NCI-H510A treated with DMSO at 0.1 percent for 48 hours (cell line): ENCODE results near the gene MOSPD3.

Source experiments
- DNase-seq: peaks from one replicate; lab custom pipeline; 2025; lab: John Stamatoyannopoulos, UW

Gene MOSPD3

DNA sequence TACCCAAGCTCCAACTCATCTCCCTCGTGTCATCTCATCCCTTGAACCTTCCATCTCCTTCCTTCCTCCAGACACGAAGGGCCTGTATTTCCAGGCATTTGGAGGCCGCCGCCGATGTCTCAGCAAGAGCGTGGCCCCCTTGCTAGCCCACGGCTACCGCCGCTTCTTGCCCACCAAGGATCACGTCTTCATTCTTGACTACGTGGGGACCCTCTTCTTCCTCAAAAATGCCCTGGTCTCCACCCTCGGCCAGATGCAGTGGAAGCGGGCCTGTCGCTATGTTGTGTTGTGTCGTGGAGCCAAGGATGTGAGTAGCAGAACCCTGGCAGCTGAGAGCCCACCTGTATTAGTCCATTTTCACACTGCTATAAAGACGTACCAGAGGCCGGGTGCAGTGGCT lies 20.7 kb upstream of the MOSPD3 start:
- DNase-seq, result no peak

DNA sequence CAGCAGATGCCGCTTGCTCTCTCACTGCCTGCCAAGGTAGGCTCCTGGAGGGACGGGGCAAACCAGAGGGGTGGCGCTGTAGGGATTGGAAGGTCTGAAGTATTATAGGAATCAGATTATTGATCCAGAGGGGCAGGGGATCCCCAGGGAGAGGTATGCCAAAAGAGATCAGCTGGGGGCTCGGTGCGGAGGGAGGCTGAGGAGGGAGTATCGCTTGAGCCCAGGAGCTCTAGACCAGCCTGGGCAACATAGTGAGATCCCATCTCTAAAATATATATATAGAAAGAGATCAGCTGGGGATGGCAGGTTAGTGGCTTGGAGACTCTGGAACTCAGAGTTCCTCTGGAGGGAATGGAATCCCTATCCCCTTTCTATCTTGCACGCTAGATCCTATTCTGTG lies 17.2 kb upstream of the MOSPD3 start:
- DNase-seq, result no peak

- DNase-seq, result no peak
These were observed 13.9 kb upstream of the MOSPD3 start for GRCh38 chr7:100598425-100598824.

GRCh38 chr7:100599911-100600729 lies 12.2 kb upstream of the MOSPD3 start:
- no peak for DNase-seq

GRCh38 chr7:100600730-100601038 lies 11.7 kb upstream of the MOSPD3 start:
- DNase-seq, result no peak

DNA sequence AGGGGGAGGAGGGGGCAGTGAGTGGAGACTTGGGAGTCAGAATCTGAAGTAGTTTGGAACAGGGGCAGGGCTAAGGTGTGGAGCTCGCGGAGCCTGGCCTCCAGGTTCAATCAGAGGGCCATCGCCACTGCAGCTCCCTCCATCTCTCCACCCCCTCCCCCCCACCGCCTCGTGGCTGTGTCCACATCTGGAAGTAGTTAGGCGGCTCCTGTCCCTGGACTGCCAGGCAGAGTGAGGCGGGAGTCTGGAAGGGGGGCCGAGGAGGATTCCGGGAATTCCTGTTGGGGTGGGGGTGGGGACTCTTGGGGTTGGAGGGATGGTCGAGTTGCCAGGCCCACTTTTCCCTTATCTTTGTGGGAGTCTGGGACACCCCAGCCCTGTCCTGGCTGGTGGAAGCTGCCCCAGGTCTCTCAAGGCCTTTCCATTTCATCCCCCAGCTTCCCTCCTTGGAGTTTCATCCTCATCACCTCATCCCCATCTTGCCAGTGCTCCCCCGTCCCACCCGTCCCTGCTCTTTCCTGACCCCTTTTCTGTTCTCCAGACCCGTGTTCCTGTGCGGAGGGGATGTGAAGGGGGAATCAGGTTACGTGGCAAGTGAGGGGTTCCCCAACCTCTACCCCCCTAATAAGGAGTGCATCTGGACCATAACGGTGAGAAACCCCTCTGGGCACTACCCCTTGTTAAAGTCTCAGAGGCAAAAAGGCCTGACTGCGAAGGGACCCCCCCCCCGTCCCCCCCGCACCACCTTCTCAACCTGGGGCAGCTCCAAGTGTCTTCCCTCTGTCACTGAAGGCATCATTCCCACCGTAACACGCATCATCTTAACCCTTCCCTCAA lies 9.2 kb upstream of the MOSPD3 start:
- DNase-seq, result no peak

DNA sequence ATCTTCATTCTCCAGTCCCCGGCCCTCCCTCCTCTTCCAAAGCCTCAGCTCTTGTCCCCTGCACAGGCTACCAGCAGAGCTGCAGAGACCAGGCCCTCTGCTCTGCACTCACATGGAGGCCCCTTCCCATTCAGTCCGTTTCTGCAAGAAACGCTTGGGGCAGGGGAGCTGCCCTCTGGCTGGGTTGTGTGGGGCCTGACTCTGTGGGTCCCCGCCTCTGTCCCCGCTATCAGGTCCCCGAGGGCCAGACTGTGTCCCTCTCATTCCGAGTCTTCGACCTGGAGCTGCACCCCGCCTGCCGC lies 8.7 kb upstream of the MOSPD3 start:
- DNase-seq, result no peak

GRCh38 chr7:100604028-100604975 lies 8.0 kb upstream of the MOSPD3 start:
- peak; percentile 28 for DNase-seq

DNA sequence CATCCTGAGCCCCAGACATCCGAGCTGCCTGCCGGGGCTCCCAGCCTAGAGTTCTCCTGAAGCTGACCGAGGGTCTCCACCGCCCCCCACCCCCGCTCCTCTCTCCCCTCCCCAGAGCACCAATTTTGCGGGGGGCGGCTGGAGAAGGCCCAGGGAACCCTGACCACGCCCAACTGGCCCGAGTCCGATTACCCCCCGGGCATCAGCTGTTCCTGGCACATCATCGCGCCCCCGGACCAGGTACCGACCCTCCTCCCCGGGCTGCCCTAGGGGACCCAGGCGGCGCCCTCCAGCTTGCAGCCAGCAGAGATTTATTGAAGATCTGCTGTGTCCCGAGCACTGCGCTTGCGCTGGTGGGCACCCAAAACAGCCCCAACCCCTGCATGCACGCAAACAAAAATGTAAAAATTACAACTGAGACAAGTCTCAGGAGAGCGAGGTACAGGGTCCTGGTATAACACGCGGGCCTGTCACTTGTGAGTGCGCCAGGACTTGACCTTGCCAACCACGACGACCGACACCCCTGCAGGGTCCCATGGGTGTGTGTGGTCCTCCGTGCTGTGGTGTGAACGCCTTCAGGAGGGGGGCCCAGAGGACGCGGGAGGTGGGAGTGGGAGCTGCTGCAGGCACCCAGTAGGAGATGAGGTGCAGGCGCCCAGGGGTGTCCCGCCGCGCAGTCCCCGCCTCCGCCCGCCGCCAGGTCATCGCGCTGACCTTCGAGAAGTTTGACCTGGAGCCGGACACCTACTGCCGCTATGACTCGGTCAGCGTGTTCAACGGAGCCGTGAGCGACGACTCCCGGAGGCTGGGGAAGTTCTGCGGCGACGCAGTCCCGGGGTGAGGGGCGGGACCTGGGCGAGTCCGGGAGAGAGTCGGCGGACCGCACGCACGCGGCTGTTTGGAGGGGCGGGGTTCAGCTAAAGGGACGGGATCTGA lies 7.1 kb upstream of the MOSPD3 start:
- DNase-seq, result no peak

DNA sequence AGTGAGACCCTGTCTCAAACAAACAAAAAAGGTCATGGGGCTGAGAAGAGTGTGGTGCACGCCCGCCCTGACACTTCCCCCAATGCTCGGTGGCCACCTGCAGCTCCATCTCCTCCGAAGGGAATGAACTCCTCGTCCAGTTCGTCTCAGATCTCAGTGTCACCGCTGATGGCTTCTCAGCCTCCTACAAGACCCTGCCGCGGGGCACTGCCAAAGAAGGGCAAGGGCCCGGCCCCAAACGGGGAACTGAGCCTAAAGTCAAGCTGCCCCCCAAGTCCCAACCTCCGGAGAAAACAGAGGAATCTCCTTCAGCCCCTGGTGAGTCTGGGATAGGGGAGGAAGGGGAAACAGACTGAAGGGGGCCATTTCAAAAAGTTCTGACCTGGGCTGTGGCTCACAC lies 6.0 kb upstream of the MOSPD3 start:
- no peak for DNase-seq

- no peak for DNase-seq
These were observed 5.2 kb upstream of the MOSPD3 start for GRCh38 chr7:100607111-100607510.

GRCh38 chr7:100609958-100610357 lies 2.4 kb upstream of the MOSPD3 start:
- no peak for DNase-seq

GRCh38 chr7:100612730-100613390 lies 520 bp downstream of the MOSPD3 start:
- no peak for DNase-seq

DNA sequence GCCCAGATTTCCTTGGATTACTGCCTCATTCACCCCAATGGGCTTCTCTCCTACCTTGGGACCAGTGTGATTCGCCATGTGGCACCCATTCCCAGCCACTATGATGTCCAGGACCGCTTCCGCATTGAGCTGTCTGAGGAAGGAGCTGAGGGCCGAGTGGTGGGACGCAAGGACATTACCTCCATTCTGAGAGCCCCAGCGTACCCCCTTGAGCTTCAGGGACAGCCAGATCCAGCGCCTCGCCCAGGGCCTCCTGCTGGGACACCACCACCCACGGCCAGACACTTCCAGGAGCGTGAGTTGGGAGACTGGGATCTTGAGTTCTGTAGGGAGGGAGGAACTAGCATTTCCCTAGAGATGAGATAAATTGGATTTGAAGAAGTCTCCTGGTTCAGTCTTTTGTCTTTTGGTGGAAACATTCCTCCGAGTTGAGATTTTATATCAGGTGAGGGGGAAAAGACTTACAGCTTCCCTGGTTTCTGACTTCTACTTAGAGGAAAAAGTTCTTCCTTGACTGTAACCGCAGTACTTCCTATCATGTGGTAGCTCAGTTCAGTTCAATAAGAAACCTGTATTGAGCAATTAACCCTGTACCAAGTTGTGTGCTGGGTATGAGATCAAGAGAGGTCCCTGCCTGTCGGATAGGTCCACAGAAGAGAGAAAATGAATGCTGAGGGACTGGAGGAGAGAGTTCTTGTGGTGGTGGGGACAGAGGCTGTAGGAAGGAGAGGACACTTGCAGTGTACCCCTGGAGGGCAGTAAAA lies 1.3 kb downstream of the MOSPD3 start:
- DNase-seq, result no peak

GRCh38 chr7:100614308-100614861 lies 2.0 kb downstream of the MOSPD3 start:
- DNase-seq, result no peak

DNA sequence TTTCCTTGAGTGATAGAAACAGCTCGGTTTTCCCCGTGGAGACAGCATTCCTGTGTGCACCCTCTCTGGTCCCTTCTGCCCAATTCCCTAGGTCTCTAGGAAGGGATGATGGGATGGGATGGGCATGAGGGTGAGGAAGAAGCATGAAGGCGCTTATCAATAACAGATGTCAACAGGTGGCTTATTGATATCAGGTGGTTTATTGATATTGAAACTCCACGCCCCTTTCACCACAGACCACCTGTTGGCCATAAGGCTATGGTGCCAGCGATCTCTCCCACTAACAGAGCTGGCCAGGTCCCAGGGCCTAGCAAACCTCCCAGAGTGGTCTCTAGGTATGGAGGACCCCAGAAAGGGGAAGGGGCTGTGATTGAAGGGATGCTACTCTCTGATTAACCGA lies 7.9 kb downstream of the MOSPD3 start:
- DNase-seq, result no peak

DNA sequence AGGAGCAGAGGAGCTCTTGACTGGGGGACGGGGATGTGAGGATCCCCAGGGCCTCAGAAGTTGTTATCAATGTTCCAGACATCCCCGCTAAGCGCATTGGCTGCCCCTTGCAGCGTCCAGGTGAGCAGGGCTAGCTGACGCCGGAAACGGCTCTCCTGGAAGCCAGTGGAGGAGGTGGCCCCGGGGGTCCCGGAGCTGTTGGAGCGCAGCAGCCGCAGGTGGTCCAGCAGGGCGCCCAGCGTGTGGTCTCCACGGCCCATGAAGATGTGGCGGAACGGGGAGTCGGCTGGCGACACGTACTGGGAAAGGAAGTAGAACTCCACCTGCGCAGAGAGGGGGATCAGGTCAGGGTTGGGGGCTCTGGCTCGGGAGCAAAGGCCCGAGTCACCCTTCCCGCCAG lies 8.5 kb downstream of the MOSPD3 start:
- DNase-seq, result no peak

GRCh38 chr7:100621554-100621953 lies 9.2 kb downstream of the MOSPD3 start:
- no peak for DNase-seq

DNA sequence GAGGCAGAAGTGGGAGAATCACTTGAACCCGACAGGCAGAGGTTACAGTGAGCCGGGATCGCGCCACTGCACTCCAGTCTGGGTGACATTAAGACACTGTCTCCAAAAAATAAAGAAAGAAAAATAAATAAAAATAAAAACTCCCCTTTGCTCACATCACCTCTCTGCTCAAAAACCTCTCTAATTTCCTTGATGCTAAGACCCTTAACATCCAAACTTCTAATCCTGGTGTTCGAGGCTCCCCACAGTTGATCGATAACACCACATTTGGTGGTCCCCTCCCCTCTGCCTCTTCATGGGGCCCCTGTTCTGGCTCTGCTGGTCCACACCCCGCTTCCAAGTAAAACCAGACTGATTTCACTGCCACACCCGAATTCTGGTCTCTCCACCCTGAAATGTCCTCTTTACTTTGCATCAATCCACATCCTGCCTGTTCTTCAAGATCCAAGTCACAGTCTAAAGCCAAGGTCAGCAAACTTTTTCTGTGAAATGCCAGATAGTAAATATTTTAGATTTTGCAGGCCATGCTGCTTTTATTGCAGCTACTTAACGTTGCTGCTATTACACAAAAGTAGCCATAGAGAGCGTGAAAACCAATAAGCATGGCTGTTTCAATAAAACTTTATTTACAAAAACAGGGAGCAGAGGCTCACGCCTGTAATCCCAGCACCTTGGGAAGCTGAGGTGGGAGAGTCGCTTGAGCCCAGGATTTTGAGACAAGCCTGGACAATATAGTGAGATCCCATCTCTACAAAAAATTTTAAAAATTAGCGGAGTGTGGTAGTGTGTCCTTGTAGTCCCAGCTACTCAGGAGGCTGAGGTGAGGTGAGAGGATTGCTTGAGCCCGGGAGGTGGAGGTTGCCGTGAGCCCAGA lies 11.8 kb downstream of the MOSPD3 start:
- no peak for DNase-seq
